Esophagus muscularis mucosa (tissue), 3 donors: ENCODE results near the gene DPEP2.

Source experiments
- CTCF ChIP-seq, 3 experiments: fragments of 200-600 bp in 2 of 3; fragments of 450-650 bp in 1 of 3; sonication (generic) in 2 of 3; IDR thresholded peaks; one replicate each; pipeline ENCODE4 v1.5.1; 2017 to 2019; ENCODE audit warnings: antibody characterized with exemption in 3 of 3, mild to moderate bottlenecking in 2 of 3, moderate library complexity in 1 of 3
- POLR2A ChIP-seq: fragments of 450-650 bp; IDR thresholded peaks from one replicate; pipeline ENCODE4 v1.6.1; 2017; ENCODE audit warnings: antibody characterized with exemption, moderate library complexity, mild to moderate bottlenecking, low read depth

GRCh38 chr16:67957622-67958021 is 41.7 kb downstream of the DPEP2 start:
- TF ChIP-seq CTCF (IDR thresholded peaks at IDR 0.05): no peak
- no peak for TF ChIP-seq POLR2A
